GM12878 (cell line): ENCODE data around the gene SIDT1.
A peak's percentile ranks its signal among the peaks of the same experiment; 100 is the strongest.

Experiments
- CBX5 ChIP-seq: sonication (generic); IDR thresholded peaks from 2 replicates; pipeline ENCODE4 v1.6.1; 2016; ENCODE audit warnings: low read depth, moderate library complexity, mild to moderate bottlenecking, inconsistent platforms
- CHD4 ChIP-seq: fragments of 200-600 bp; sonication (generic); IDR thresholded peaks from 2 replicates; pipeline ENCODE4 v1.6.1; 2016; ENCODE audit warnings: mild to moderate bottlenecking
- EZH2 ChIP-seq: IDR thresholded peaks from 2 replicates; pipeline ENCODE4 v1.6.1; 2012; ENCODE audit warnings: low read depth, mild to moderate bottlenecking, control low read depth, inconsistent platforms, low read length, borderline replicate concordance; ENCODE audit not compliant: control insufficient read depth
- GABPA ChIP-seq: IDR thresholded peaks from 2 replicates; pipeline ENCODE4 v1.6.1; 2014; ENCODE audit warnings: antibody characterized with exemption, low read depth, mild to moderate bottlenecking, inconsistent platforms
- MXI1 ChIP-seq: fragments of 150-350 bp; IDR thresholded peaks from 2 replicates; pipeline ENCODE4 v1.6.1; 2011; ENCODE audit warnings: low read depth, mild to moderate bottlenecking, inconsistent platforms, low read length, improper control_type of control experiment
- NR2C2 ChIP-seq: IDR thresholded peaks from 2 replicates; pipeline ENCODE4 v1.6.1; 2011; ENCODE audit warnings: borderline replicate concordance, low read depth; ENCODE audit not compliant: control insufficient read depth, insufficient read length
- POLR2A ChIP-seq: IDR thresholded peaks from 2 replicates; pipeline ENCODE4 v1.6.1; 2011; ENCODE audit warnings: low read depth, mild to moderate bottlenecking, low read length
- RAD21 ChIP-seq: IDR thresholded peaks from 2 replicates; pipeline ENCODE4 v1.6.1; 2011; ENCODE audit warnings: mild to moderate bottlenecking, low read depth, low read length, moderate library complexity; ENCODE audit not compliant: insufficient read depth
- RFX5 ChIP-seq: IDR thresholded peaks from 2 replicates; pipeline ENCODE4 v1.6.1; 2011; ENCODE audit warnings: low read depth, low read length, improper control_type of control experiment
- SIN3A ChIP-seq: IDR thresholded peaks from 2 replicates; pipeline ENCODE4 v1.6.1; 2012; ENCODE audit warnings: low read depth, low read length, improper control_type of control experiment
- YY1 ChIP-seq: IDR thresholded peaks from 2 replicates; pipeline ENCODE4 v1.6.1; 2011; ENCODE audit warnings: low read depth, mild to moderate bottlenecking, low read length
- TF ChIP-seq, protein P1 (sequence below): IDR thresholded peaks from 2 replicates; pipeline ENCODE4 v1.6.1; 2011; ENCODE audit warnings: low read depth, low read length, improper control_type of control experiment, borderline replicate concordance
- TF ChIP-seq, protein P2 (sequence below), 3 experiments: IDR thresholded peaks in 2 of 3; conservative IDR thresholded peaks in 1 of 3; 2 replicates each; pipeline ENCODE4 v1.5.1; 2011; ENCODE audit warnings: low read depth in 3 of 3, low read length in 3 of 3, mild to moderate bottlenecking in 3 of 3, control low read depth in 2 of 3, moderate library complexity in 2 of 3, inconsistent platforms in 1 of 3, mixed read lengths in 1 of 3; ENCODE audit not compliant: control insufficient read depth in 2 of 3, insufficient read depth in 1 of 3; ENCODE audit errors: extremely low read depth in 1 of 3
- TF ChIP-seq, protein P3 (sequence below): IDR thresholded peaks from 2 replicates; pipeline ENCODE4 v1.6.1; 2012; ENCODE audit warnings: mild to moderate bottlenecking, low read depth, low read length

DNA sequence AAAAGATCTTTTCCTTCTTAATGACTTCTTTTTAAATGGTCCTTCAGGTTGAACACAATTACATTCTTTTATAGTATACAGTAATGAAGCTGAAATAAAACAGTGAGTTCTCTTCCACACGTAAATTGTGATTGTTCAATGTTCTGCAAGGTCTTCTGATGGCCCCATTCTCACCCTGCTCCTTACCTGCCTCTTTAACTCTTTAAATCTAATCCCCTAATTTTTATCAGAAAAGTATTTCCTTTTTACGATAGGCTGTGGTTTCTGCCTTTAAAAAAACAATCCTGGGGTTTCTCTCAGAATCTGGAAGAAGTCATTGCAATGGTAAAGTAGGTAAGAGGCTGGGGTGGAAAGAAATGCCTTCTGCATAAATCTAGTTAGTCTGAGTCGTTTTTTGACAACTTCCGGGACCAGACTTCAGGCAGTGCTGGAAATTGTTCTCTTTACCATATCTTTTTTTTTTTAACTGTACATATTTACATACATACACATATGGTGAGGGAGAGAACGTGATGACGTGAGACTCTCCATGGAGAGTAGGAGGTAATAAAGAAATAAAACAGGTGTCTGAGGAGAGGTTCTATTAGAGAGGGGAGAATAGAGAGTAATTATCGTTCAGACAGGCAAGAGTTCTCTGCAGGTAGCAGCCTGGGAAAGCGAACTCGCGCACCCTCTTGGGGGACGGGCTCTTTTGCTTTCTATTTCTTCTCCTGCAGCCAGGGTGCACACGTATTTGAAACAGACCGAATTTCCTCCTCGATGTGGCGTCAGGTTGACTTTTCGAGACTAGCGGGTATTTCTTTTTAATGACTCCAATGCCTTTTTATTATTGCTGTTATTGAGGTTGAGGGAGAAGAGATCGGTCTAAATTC, at the start of gene SIDT1:
- TF ChIP-seq, protein P1, sequence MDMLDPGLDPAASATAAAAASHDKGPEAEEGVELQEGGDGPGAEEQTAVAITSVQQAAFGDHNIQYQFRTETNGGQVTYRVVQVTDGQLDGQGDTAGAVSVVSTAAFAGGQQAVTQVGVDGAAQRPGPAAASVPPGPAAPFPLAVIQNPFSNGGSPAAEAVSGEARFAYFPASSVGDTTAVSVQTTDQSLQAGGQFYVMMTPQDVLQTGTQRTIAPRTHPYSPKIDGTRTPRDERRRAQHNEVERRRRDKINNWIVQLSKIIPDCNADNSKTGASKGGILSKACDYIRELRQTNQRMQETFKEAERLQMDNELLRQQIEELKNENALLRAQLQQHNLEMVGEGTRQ, result no peak; the same call in 1 of the 2 replicates
- TF ChIP-seq CHD4 (0 out of 2 replicates have a peak, but pooled peaks have one; percentile 64), RFX5 (no peak), GABPA (peak; percentile 58), MXI1 (0 out of 2 replicates have a peak, but pooled peaks have one; percentile 19), YY1 (no peak), RAD21 (no peak), POLR2A (peak; percentile 74), CBX5 (peak; percentile 81; the same call in 1 of the 2 replicates), SIN3A (peak; percentile 67; the same call in 1 of the 2 replicates), EZH2 (no peak), NR2C2 (no peak)
- TF ChIP-seq, protein P2, sequence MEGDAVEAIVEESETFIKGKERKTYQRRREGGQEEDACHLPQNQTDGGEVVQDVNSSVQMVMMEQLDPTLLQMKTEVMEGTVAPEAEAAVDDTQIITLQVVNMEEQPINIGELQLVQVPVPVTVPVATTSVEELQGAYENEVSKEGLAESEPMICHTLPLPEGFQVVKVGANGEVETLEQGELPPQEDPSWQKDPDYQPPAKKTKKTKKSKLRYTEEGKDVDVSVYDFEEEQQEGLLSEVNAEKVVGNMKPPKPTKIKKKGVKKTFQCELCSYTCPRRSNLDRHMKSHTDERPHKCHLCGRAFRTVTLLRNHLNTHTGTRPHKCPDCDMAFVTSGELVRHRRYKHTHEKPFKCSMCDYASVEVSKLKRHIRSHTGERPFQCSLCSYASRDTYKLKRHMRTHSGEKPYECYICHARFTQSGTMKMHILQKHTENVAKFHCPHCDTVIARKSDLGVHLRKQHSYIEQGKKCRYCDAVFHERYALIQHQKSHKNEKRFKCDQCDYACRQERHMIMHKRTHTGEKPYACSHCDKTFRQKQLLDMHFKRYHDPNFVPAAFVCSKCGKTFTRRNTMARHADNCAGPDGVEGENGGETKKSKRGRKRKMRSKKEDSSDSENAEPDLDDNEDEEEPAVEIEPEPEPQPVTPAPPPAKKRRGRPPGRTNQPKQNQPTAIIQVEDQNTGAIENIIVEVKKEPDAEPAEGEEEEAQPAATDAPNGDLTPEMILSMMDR (IDR thresholded peaks at IDR 0.05 in 2 of 3, conservative IDR thresholded peaks at IDR 0.05 in 1 of 3; ENCODE audit: control insufficient read depth in 2 of 3, extremely low read depth in 1 of 3, insufficient read depth in 1 of 3, low read depth in 3 of 3, low read length in 3 of 3), result peak in 1 of 3 experiments; percentile 25; a peak in 2 of 6 replicates
- TF ChIP-seq, protein P3, sequence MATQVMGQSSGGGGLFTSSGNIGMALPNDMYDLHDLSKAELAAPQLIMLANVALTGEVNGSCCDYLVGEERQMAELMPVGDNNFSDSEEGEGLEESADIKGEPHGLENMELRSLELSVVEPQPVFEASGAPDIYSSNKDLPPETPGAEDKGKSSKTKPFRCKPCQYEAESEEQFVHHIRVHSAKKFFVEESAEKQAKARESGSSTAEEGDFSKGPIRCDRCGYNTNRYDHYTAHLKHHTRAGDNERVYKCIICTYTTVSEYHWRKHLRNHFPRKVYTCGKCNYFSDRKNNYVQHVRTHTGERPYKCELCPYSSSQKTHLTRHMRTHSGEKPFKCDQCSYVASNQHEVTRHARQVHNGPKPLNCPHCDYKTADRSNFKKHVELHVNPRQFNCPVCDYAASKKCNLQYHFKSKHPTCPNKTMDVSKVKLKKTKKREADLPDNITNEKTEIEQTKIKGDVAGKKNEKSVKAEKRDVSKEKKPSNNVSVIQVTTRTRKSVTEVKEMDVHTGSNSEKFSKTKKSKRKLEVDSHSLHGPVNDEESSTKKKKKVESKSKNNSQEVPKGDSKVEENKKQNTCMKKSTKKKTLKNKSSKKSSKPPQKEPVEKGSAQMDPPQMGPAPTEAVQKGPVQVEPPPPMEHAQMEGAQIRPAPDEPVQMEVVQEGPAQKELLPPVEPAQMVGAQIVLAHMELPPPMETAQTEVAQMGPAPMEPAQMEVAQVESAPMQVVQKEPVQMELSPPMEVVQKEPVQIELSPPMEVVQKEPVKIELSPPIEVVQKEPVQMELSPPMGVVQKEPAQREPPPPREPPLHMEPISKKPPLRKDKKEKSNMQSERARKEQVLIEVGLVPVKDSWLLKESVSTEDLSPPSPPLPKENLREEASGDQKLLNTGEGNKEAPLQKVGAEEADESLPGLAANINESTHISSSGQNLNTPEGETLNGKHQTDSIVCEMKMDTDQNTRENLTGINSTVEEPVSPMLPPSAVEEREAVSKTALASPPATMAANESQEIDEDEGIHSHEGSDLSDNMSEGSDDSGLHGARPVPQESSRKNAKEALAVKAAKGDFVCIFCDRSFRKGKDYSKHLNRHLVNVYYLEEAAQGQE, result no peak
